HCT116 (cell line): ENCODE measurements around the gene NLRP6. TPM values are rescaled to one million over a fixed set of nuclear protein-coding genes. Genes with fewer than 3 reads are reported as not detected.

Source experiments
- total RNA-seq: library from RNA; stranded (reverse); gene quantifications from one replicate; pipeline ENCODE4 v1.2.1, GENCODE V29; 2021; ENCODE audit not compliant: unreplicated experiment

The NLRP6 gene
- total RNA-seq, 1 experiment from 2014 or later, result not detected

Other genes starting within 250 kb of the NLRP6 start
- gene SCGB1C1, start 85.3 kb upstream of the NLRP6 start, total RNA-seq, result not detected
- 49.1 TPM for gene BET1L, start 71.0 kb upstream of the NLRP6 start, total RNA-seq
- 75.2 TPM for gene RIC8A, start 70.7 kb upstream of the NLRP6 start, total RNA-seq
- gene SIRT3, start 42.1 kb upstream of the NLRP6 start, total RNA-seq, result 17.9 TPM
- gene PSMD13, start 41.4 kb upstream of the NLRP6 start, total RNA-seq, result 179 TPM
- gene PGGHG, start 10.7 kb downstream of the NLRP6 start, total RNA-seq, result 57.5 TPM
- not detected for gene IFITM5, start 21.1 kb downstream of the NLRP6 start, total RNA-seq
- 106 TPM for gene IFITM2, start 29.4 kb downstream of the NLRP6 start, total RNA-seq
- 6.1 TPM for gene IFITM1, start 35.6 kb downstream of the NLRP6 start, total RNA-seq
- gene IFITM3, start 42.5 kb downstream of the NLRP6 start, total RNA-seq, result 380 TPM
- 54.3 TPM for gene B4GALNT4, start 91.1 kb downstream of the NLRP6 start, total RNA-seq
- gene PKP3, start 115.8 kb downstream of the NLRP6 start, total RNA-seq, result 157 TPM
- 85.6 TPM for gene SIGIRR, start 136.6 kb downstream of the NLRP6 start, total RNA-seq
- 70.3 TPM for gene ANO9, start 163.6 kb downstream of the NLRP6 start, total RNA-seq
- gene PTDSS2, start 171.9 kb downstream of the NLRP6 start, total RNA-seq, result 40.1 TPM
- 120 TPM for gene RNH1, start 228.8 kb downstream of the NLRP6 start, total RNA-seq